ENCODE measurements around the gene XPR1. TPM values are rescaled to one million over a fixed set of nuclear protein-coding genes. Genes with fewer than 3 reads are reported as not detected.

XPR1 gene
- total and polyA plus RNA-seq, 2 donors (not counting 3 experiments of a cell fraction or from before 2014, with no cell fraction given): 23.9 to 26.7 TPM

DNA sequence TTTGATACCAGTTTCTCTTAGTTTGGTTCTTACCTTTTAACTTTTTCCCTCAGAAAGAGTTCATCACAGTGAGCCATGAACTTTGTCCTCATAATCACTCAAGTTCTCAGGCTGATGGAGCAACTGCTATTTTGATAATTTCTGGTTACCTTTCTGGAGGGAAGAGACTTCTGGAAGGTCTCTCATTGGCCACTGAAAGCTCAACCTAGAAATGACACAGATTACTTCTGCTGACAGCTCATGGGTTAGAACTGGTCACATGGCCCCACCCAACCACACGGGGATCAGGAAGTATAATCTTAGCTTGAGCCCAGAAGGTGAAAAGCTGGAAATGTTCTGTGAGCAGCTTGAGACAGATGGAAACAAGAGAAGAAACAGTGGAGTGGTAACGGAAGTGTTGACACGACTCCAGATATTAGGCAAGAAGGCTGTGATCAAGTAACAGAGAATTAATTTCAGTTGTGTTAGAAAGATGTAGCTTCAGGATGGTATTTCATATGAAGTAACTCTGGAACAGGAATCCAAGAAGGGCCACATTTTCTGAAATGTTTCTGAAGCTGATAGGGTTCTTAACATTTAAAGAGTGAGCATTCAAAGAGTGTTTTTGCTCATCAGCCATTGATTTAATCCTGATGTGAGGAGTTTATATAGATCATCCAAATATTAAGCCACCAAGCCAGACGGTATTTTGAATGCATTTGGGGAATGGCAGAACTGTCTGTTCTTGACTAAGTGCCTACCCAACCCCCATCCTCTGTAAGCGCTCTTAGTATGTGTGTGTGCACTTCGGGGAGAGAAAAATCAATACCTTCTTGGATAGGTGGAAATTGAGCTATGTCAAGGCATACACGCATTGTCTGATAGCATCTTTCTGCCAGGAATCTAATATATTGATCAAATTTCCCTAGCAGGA, 21.9 kb upstream of the XPR1 start:
- Histone ChIP-seq H3K9me3 (replicated peaks; ENCODE audit: control insufficient read depth, insufficient read depth, low read length) (no peaks in the 10 kb centered on the region), H3K4me1 (ENCODE audit: control insufficient read depth, extremely low read depth, insufficient read depth, low read length) (no peaks in the 10 kb centered on the region), H3K9ac (replicated peaks; ENCODE audit: extremely low read depth, insufficient read depth, low read length) (no peak overlapping the region), H3K27me3 (ENCODE audit: control insufficient read depth in 2 of 2, insufficient read depth in 2 of 2, low read length in 2 of 2) (peaks cover 2 to 7% of the 10 kb centered on the region in 2 experiments), H3K79me2 (ENCODE audit: control insufficient read depth, insufficient read depth, low read length) (no peaks in the 10 kb centered on the region), H3K4me2 (ENCODE audit: insufficient read depth, low read length) (no peak overlapping the region), H4K20me1 (replicated peaks; ENCODE audit: control insufficient read depth, extremely low read depth, insufficient read depth, low read length) (no peaks in the 10 kb centered on the region), H3K36me3 (ENCODE audit: control insufficient read depth in 2 of 2, extremely low read depth in 1 of 2, insufficient read depth in 2 of 2, low read length in 2 of 2) (no peaks in the 10 kb centered on the region), H3K9me1 (replicated peaks; ENCODE audit: control insufficient read depth, extremely low read depth, insufficient read depth, low read length) (no peaks in the 10 kb centered on the region), H2AFZ (ENCODE audit: low read depth, low read length) (no peak overlapping the region), H3K4me3 (replicated peaks in 1 of 3; ENCODE audit: insufficient read depth in 1 of 3, low read depth in 1 of 3, low read length in 3 of 3) (no peak overlapping the region), H3K27ac (ENCODE audit: insufficient read depth, low read depth, low read length) (no peak overlapping the region)
- TF ChIP-seq EZH2 (IDR thresholded peaks at IDR 0.05; ENCODE audit: borderline replicate concordance, low read depth, low read length, severe bottlenecking): no peak
- TF ChIP-seq JUN (IDR thresholded peaks at IDR 0.05; ENCODE audit: borderline replicate concordance, insufficient read depth, insufficient read length, low read depth): no peak
- no peak for TF ChIP-seq GATA2 (IDR thresholded peaks at IDR 0.05; ENCODE audit: insufficient read depth, insufficient read length, low read depth, low read length)
- no peak for TF ChIP-seq POLR2AphosphoS5 (IDR thresholded peaks at IDR 0.05; ENCODE audit: insufficient read depth, low read depth, low read length)
- TF ChIP-seq, protein P1, sequence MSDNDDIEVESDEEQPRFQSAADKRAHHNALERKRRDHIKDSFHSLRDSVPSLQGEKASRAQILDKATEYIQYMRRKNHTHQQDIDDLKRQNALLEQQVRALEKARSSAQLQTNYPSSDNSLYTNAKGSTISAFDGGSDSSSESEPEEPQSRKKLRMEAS (IDR thresholded peaks at IDR 0.05; ENCODE audit: insufficient read depth, insufficient read length): no peak
- no peak for TF ChIP-seq POLR2A (IDR thresholded peaks at IDR 0.05; ENCODE audit: low read depth, low read length)
- no peak for TF ChIP-seq FOS (IDR thresholded peaks at IDR 0.05; ENCODE audit: borderline replicate concordance, insufficient read depth, low read length)
- TF ChIP-seq, protein P2, sequence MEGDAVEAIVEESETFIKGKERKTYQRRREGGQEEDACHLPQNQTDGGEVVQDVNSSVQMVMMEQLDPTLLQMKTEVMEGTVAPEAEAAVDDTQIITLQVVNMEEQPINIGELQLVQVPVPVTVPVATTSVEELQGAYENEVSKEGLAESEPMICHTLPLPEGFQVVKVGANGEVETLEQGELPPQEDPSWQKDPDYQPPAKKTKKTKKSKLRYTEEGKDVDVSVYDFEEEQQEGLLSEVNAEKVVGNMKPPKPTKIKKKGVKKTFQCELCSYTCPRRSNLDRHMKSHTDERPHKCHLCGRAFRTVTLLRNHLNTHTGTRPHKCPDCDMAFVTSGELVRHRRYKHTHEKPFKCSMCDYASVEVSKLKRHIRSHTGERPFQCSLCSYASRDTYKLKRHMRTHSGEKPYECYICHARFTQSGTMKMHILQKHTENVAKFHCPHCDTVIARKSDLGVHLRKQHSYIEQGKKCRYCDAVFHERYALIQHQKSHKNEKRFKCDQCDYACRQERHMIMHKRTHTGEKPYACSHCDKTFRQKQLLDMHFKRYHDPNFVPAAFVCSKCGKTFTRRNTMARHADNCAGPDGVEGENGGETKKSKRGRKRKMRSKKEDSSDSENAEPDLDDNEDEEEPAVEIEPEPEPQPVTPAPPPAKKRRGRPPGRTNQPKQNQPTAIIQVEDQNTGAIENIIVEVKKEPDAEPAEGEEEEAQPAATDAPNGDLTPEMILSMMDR (IDR thresholded peaks at IDR 0.05; ENCODE audit: extremely low read depth in 1 of 2, insufficient read depth in 1 of 2, low read depth in 1 of 2, low read length in 2 of 2): no peak
- no peak for TF ChIP-seq MYC (IDR thresholded peaks at IDR 0.05; ENCODE audit: low read depth, low read length)
- ChIA-PET CTCF (interaction anchor here (0.7 to 1.7 kb wide), 3 partner anchors 77 to 272 kb away, joined by 3 to 4 read pairs (median 3); no protein-coding TSS in a partner anchor), POLR2A (no interaction called here)
- DNase-seq (ENCODE audit: low read depth, low spot score): no peak
- intact Hi-C loops (cut with micrococcal nuclease) (no loop called here), dilution Hi-C loops (cut with MboI; ENCODE audit: extremely low pct_ligation_motif_present, low sequenced_read_pairs) (no loop called here)
- no peak for FAIRE-seq
- BruUV-seq (replicated peaks): no TSS peak

Data from endothelial cell of umbilical vein (primary cell).